ENCODE results near the gene CFAP54.

- no peak for TF ChIP-seq CTCF (IDR thresholded peaks at IDR 0.05; ENCODE audit: low read depth, low read length)
- no peak for TF ChIP-seq MAX (IDR thresholded peaks at IDR 0.05; ENCODE audit: low read depth, low read length)
These were observed 381.6 kb downstream of the CFAP54 start for GRCh38 chr12:96870946-96871345.
